ENCODE results near the gene IDH3G. TPM values are rescaled to one million over a fixed set of nuclear protein-coding genes. Genes with fewer than 3 reads are reported as not detected.

The IDH3G gene
- total RNA-seq, 1 donor, result 40.2 TPM

DNA sequence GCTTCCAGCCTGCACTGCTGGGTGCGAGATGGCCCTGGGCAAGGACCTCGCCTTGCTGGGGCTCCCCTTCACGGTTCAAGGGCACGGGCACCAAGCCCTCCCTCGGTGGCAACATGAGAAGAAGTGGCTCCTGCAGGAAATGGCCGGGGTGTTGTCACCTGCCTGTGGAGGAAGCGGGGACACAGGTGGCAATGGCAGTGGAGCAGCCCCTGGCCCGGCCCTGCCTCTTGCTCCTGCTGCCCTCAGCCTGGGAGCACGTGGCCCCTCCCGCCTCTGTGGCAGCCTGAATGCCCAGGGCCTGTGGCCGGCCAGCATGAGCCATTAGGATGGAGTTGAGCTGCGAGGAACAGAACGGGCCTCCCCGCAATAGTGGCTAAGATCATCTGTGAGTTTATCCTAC lies 52.7 kb downstream of the IDH3G start:
- Histone ChIP-seq H3K4me2 (ENCODE audit: insufficient read depth, low read length) (no peak overlapping the region), H3K27ac (ENCODE audit: low read depth, low read length) (no peak overlapping the region), H4K20me1 (ENCODE audit: insufficient read depth, low read length) (no peaks in the 10 kb centered on the region), H3K79me2 (ENCODE audit: insufficient read depth, low read length) (no peaks in the 10 kb centered on the region), H3K27me3 (ENCODE audit: insufficient read depth, low read length) (no peaks in the 10 kb centered on the region), H3K9me3 (ENCODE audit: low read depth, low read length) (no peaks in the 10 kb centered on the region), H2AFZ (ENCODE audit: low read length) (no peak overlapping the region), H3K36me3 (ENCODE audit: insufficient read depth, low read length) (no peaks in the 10 kb centered on the region), H3K4me1 (ENCODE audit: insufficient read depth, low read length) (no peaks in the 10 kb centered on the region), H3K4me3 (ENCODE audit: insufficient read depth, low read length) (no peak overlapping the region)
- TF ChIP-seq CTCF (IDR thresholded peaks at IDR 0.05; ENCODE audit: extremely low read depth, low read depth, low read length), result no peak
- no peak for DNase-seq (ENCODE audit: insufficient read length, low spot score, missing footprints)

- H3K4me1 ChIP-seq (ENCODE audit: insufficient read depth, low read length), result no peaks in the 10 kb centered on the region
Measured at GRCh38 chrX:153740631-153741222, 53.4 kb downstream of the IDH3G start.

DNA sequence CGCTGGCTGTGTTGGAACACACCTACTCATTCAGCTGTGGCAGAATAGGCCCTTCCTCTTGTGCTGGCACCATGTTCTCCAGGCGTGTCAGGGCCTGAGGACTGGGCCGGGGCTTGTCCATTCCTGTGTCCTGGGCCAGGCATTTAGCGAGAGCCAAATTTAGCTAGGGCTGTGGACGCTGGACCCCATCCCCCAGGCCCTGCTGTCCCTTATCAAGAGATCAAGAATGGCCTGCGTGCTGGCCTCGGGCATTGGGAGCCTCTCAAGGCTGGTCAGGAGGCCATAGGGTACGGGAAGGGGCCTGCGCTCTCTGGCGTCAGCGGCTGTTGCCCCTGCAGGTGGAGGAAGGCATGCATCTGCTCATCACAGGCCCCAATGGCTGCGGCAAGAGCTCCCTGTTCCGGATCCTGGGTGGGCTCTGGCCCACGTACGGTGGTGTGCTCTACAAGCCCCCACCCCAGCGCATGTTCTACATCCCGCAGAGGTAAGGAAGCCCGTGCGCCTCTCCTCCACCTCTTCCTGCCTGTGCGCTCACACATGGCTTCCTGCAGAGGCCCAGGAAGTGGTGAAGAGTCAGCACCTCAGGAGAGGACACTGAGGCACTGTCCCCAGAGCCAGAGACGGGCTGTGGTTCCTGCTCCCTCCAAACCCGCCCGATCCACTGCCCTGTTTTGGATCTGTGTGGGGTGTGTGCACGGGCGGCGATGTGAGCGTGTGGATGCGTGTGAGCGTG lies 54.3 kb downstream of the IDH3G start:
- Histone ChIP-seq H3K36me3 (ENCODE audit: insufficient read depth, low read length) (no peaks in the 10 kb centered on the region), H3K27me3 (ENCODE audit: insufficient read depth, low read length) (no peaks in the 10 kb centered on the region), H2AFZ (ENCODE audit: low read length) (no peak overlapping the region), H3K79me2 (ENCODE audit: insufficient read depth, low read length) (no peaks in the 10 kb centered on the region), H3K4me3 (ENCODE audit: insufficient read depth, low read length) (no peak overlapping the region), H3K9me3 (ENCODE audit: low read depth, low read length) (no peaks in the 10 kb centered on the region), H3K4me2 (ENCODE audit: insufficient read depth, low read length) (no peak overlapping the region), H4K20me1 (ENCODE audit: insufficient read depth, low read length) (no peaks in the 10 kb centered on the region), H3K4me1 (ENCODE audit: insufficient read depth, low read length) (no peaks in the 10 kb centered on the region), H3K27ac (ENCODE audit: low read depth, low read length) (no peak overlapping the region)
- no peak for TF ChIP-seq CTCF (IDR thresholded peaks at IDR 0.05; ENCODE audit: extremely low read depth, low read depth, low read length)
- DNase-seq (ENCODE audit: insufficient read length, low spot score, missing footprints), result peak; percentile 69

More at GRCh38 chrX:153740631-153741222, 53.4 kb downstream of the IDH3G start:
- no peak for TF ChIP-seq CTCF (IDR thresholded peaks at IDR 0.05; ENCODE audit: extremely low read depth, low read depth, low read length)
- peak; percentile 37 for DNase-seq (ENCODE audit: insufficient read length, low spot score, missing footprints)
- no peaks in the 10 kb centered on the region for H4K20me1 ChIP-seq (ENCODE audit: insufficient read depth, low read length)
- H3K79me2 ChIP-seq (ENCODE audit: insufficient read depth, low read length), result no peaks in the 10 kb centered on the region
- H3K36me3 ChIP-seq (ENCODE audit: insufficient read depth, low read length), result no peaks in the 10 kb centered on the region
- H3K9me3 ChIP-seq (ENCODE audit: low read depth, low read length), result no peaks in the 10 kb centered on the region
- H3K4me2 ChIP-seq (ENCODE audit: insufficient read depth, low read length), result no peak overlapping the region
- H2AFZ ChIP-seq (ENCODE audit: low read length), result no peak overlapping the region
- no peak overlapping the region for H3K27ac ChIP-seq (ENCODE audit: low read depth, low read length)
- H3K27me3 ChIP-seq (ENCODE audit: insufficient read depth, low read length), result no peaks in the 10 kb centered on the region
- no peak overlapping the region for H3K4me3 ChIP-seq (ENCODE audit: insufficient read depth, low read length)

- Histone ChIP-seq H3K27me3 (ENCODE audit: insufficient read depth, low read length) (no peaks in the 10 kb centered on the region), H4K20me1 (ENCODE audit: insufficient read depth, low read length) (peaks cover 6% of the 10 kb centered on the region), H2AFZ (ENCODE audit: low read length) (no peak overlapping the region), H3K9me3 (ENCODE audit: low read depth, low read length) (no peaks in the 10 kb centered on the region), H3K4me3 (ENCODE audit: insufficient read depth, low read length) (no peak overlapping the region), H3K4me1 (ENCODE audit: insufficient read depth, low read length) (no peaks in the 10 kb centered on the region), H3K4me2 (ENCODE audit: insufficient read depth, low read length) (no peak overlapping the region), H3K27ac (ENCODE audit: low read depth, low read length) (no peak overlapping the region), H3K36me3 (ENCODE audit: insufficient read depth, low read length) (no peaks in the 10 kb centered on the region), H3K79me2 (ENCODE audit: insufficient read depth, low read length) (no peaks in the 10 kb centered on the region)
- TF ChIP-seq CTCF (IDR thresholded peaks at IDR 0.05; ENCODE audit: extremely low read depth, low read depth, low read length), result no peak
- DNase-seq (ENCODE audit: insufficient read length, low spot score, missing footprints), result peak; percentile 78
Measured at GRCh38 chrX:153738056-153738605, 56.0 kb downstream of the IDH3G start.
